Muscle layer of duodenum (tissue), 2 donors: ENCODE measurements around the gene GLIS1.

Experiments used
- H3K27ac ChIP-seq: one replicate; pipeline ENCODE4 v1.7.0; 2013; ENCODE audit warnings: mild to moderate bottlenecking, low read length
- H3K27me3 ChIP-seq: one replicate; pipeline ENCODE4 v1.7.0; 2013; ENCODE audit warnings: low read depth, mild to moderate bottlenecking, control low read depth, low read length
- H3K36me3 ChIP-seq, 2 donors: one replicate each; pipeline ENCODE4 v1.7.0; 2013; ENCODE audit warnings: low read length in 2 of 2, control low read depth in 1 of 2, mild to moderate bottlenecking in 1 of 2; ENCODE audit not compliant: insufficient read depth in 2 of 2, control insufficient read depth in 1 of 2
- H3K4me1 ChIP-seq, 2 donors: one replicate each; pipeline ENCODE4 v1.7.0; 2013; ENCODE audit warnings: low read length in 2 of 2, mild to moderate bottlenecking in 2 of 2, control low read depth in 1 of 2, moderate library complexity in 1 of 2; ENCODE audit not compliant: insufficient read depth in 2 of 2, control insufficient read depth in 1 of 2
- H3K4me3 ChIP-seq, 2 donors: one replicate each; pipeline ENCODE4 v1.7.0; 2013; ENCODE audit warnings: low read length in 2 of 2, low read depth in 1 of 2, mild to moderate bottlenecking in 1 of 2
- H3K9me3 ChIP-seq, 2 donors: one replicate each; pipeline ENCODE4 v1.7.0; 2013; ENCODE audit warnings: low read length in 2 of 2, control low read depth in 1 of 2, mild to moderate bottlenecking in 1 of 2; ENCODE audit not compliant: control insufficient read depth in 1 of 2
- donor health status: healthy.

GLIS1 gene

DNA sequence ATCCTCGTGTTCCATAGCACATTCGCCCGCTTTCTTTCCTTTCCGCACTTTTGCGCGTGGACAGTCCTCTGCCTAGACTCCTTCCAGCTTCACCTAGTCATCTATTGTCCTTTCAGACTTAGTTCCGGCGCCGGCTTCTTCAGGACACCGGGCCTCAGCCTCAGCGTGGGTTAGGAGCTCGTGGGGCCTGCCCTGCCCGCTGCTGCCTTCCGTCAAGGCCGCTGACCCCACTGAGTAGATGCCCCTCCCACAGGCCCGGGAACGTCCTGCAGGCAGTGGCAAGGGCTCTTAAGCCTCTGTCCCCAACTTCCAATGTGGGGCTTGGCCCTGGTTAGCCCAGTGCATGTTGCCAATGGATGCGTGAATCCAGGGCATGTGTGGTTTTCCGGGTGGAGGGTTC is 268.4 kb downstream of the GLIS1 start:
- peaks cover 0 to 3% of the 10 kb centered on the region in 2 donors for H3K4me1 ChIP-seq
- H3K27me3 ChIP-seq, result no peaks in the 10 kb centered on the region
- H3K4me3 ChIP-seq, result no peak overlapping the region
- H3K36me3 ChIP-seq, result no peaks in the 10 kb centered on the region
- no peak overlapping the region for H3K27ac ChIP-seq
- H3K9me3 ChIP-seq, result no peaks in the 10 kb centered on the region

DNA sequence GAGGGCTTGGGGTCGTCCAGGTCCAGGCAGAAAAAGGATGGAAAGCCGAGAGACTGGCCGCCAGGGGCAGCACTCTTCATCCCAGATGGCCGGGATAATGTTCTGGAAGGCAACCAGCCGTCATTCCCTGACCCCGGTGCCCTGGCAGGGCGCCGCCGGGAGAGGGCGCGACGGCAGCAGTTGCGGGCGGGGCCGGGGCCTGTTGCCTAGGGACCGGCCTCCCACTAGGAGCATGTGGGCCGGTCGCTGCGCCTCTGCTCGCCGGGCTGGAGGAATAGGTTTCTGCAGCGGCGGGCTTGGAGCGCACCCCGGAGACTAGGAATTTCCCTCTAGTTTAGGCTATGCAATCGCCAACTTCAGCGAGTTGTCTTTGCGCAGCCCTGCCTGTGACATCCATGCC is 268.8 kb downstream of the GLIS1 start:
- Histone ChIP-seq H3K4me1 (peaks cover 0 to 3% of the 10 kb centered on the region in 2 donors), H3K4me3 (no peak overlapping the region), H3K36me3 (no peaks in the 10 kb centered on the region), H3K27me3 (no peaks in the 10 kb centered on the region), H3K9me3 (no peaks in the 10 kb centered on the region), H3K27ac (no peak overlapping the region)

DNA sequence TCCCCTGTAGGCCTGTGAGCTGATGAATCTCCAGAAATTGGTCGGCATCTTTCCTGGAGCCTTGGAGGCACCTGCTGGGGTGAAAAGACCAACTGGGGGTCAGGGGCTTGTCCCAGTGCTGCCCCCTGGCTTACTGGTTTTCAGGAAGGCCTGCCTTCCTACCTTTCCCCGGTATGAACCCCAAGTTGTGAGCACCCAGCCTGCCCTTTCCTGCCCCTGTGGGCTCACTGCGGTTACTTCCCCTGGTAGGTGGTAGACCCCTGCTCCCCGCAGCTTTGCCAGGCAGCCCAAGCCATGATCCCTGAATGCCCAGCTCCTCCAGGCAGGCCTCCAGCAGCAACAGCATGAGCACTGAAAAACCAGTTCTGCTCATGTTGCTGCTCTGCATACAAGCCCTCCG is 269.6 kb downstream of the GLIS1 start:
- Histone ChIP-seq H3K9me3 (no peaks in the 10 kb centered on the region), H3K27ac (no peak overlapping the region)

DNA sequence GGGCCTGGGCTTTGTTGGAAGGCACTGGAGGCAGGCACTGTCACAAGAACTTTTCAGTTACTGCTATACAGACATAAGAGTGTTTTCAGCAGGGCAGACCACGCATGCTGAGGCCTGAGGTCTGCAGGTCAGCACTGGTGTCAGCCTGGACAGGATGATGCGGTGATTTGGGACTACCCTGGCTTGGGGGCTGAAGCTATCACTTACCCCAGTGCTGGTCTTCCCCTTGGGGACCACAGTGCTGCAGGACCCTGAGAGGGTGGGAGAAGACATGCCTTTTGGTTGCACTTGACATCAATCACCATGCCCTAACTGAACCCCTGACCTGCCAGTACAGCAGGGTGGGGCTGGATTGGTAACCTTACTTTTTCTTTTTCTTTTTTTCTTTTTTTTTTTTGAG is 270.6 kb downstream of the GLIS1 start:
- Histone ChIP-seq H3K9me3 (no peaks in the 10 kb centered on the region), H3K36me3 (no peaks in the 10 kb centered on the region), H3K4me3 (no peak overlapping the region), H3K27me3 (no peaks in the 10 kb centered on the region), H3K27ac (no peak overlapping the region), H3K4me1 (peaks cover 0 to 3% of the 10 kb centered on the region in 2 donors)

More for the DNA sequence above, 269.6 kb downstream of the GLIS1 start:
- no peak overlapping the region for H3K4me3 ChIP-seq
- no peaks in the 10 kb centered on the region for H3K27me3 ChIP-seq
- H3K36me3 ChIP-seq, result no peaks in the 10 kb centered on the region
- peaks cover 0 to 3% of the 10 kb centered on the region in 2 donors for H3K4me1 ChIP-seq

DNA sequence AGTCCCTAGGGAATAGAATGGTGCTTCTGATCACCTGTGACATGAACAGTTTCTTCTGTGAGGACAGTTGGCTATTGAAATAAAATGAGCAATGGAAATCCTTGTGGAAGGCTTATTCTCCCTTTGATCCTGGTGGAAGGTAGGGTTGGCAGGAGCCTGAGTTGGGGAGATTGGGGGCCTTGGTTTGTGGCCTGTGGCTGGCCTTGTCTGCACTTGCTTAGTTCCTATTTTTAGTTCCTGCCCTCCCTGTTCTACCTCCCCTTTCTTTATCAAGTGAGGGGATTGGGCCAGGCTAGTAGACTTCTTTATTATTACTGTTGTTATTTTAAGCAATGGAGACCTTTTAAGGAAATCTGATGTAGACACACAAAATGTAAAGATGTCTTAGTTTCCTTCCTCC is 271.6 kb downstream of the GLIS1 start:
- Histone ChIP-seq H3K4me3 (no peak overlapping the region), H3K9me3 (no peaks in the 10 kb centered on the region), H3K4me1 (peaks cover 0 to 3% of the 10 kb centered on the region in 2 donors), H3K27ac (no peak overlapping the region), H3K27me3 (no peaks in the 10 kb centered on the region), H3K36me3 (no peaks in the 10 kb centered on the region)

DNA sequence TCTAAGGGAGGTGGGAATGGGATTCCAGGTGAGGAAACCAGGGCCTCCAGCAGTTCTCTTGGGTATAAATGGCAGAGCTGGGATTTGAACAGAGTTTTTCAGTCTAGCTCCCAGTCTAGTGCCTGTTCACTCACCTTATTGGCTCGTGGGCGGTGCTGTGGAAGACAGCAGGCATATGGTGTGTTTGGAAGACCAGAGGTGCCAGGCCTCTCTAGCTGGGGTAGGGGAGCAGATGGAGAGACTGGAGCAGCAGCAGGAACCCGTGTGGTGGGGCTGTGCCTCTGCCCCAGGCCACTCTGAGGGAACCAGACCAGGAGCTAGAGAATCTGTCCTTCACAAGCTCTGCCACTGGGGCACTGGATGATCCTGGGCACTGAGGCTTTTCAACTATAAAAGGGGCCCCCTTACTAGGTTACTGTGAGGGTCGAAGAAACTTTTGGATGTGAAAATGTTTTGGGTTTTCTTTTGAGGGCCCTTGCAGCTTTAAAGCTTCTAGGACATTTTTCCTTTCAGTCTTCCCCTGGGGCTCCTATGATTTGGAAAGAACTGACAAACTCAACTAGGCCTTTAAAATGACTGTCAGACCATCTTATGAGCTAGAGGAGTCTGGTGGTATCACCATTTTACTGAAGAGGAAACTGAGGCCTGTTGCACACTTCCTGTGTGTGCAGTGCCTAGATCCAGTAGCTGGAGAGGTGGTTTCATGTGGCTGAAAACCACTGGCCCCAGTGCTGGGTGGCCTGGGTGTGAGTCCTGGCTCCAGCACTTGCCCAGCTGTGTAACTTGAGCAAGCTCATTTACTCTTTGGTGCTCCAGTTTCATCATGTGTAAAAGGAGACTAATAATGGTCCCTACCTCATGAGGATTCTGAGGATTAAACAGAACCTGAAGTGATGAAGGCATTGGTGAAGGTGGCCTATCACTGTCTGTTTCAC is 273.7 kb downstream of the GLIS1 start:
- H3K27me3 ChIP-seq, result no peaks in the 10 kb centered on the region
- no peaks in the 10 kb centered on the region for H3K4me1 ChIP-seq
- no peaks in the 10 kb centered on the region for H3K9me3 ChIP-seq
- H3K36me3 ChIP-seq, result no peaks in the 10 kb centered on the region
- no peak overlapping the region for H3K4me3 ChIP-seq
- H3K27ac ChIP-seq, result no peak overlapping the region

DNA sequence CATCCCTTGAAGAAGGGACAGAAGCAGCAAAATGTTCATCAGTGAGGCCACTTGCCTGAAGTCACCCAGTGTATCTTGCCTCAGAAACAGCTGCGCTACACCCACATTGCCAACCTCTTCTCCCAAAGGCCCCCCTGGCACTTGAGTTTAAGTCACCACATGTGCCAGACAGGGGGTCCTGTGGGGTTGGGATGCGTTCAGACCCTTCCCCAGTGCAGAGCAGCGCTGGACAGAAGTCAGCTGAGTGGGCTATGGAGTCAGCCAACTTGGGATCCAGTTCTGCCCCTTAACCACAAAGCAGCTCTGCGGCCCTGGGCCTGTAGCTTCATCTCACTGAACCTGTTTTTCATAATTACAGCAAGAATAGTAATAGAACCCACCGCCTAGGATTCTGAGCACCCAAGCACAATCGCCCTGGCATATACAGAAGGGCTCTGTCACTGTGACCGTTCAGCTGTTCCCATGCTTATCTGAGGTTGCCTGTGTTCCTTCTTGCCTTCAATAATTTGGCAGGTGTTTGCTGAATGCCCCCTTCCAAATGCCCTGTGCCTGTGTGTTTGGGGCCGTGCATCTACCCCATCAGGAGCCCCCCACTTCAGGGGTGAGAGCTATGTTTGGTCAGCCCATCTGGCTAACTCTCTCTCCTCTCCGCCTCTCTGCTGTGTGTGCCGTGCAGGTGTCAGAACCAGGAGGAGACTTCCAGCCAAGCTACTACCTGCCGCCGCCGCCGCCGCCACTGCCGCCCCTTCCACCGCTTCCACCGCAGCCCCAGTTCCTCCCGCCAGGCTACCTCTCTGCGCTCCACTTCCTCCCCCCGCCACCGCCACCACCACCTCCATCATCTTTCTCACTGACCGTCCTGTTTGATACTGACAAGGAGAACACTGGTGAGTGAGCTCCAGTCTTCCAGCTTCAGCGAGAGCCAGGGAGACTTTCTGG is 274.7 kb downstream of the GLIS1 start:
- H3K4me1 ChIP-seq, result no peaks in the 10 kb centered on the region
- H3K27ac ChIP-seq, result no peak overlapping the region
- H3K9me3 ChIP-seq, result no peaks in the 10 kb centered on the region
- no peak overlapping the region for H3K4me3 ChIP-seq
- no peaks in the 10 kb centered on the region for H3K36me3 ChIP-seq
- H3K27me3 ChIP-seq, result no peaks in the 10 kb centered on the region

DNA sequence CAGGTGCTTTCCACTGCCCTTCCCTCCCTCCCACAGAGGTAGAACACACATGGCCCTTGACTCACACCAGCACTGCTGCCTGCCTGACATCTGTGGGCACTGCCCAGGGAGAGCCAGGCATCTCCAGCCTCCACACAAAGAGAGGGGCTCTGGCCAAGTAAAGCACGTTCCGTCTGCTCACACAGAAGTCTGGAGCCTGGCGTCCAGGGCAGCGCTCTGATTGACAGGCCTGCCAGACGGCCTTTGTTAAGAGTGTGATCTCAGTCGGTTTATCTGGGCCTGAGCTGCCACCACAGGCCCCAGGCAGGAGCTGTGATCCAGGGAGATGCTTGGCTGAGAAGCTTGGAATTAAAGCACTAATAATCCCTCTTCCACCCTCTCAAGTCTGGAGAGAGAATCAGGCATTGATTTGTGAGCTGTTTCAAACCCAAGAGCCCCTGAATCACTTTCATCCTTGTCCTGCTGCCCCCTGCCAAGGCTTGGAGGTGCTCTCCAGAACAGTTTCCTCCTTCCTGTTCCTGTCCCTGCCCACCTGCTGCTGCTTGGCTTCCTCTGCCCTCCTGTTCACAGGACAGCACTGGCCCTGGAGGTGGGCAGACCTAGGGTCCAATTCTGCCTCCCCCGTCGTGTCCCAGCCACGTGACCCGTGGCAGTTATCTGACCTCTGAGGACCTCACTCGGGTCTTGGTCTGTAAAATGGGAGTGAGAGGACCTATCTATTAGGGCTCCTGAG is 276.0 kb downstream of the GLIS1 start:
- Histone ChIP-seq H3K4me1 (no peaks in the 10 kb centered on the region), H3K36me3 (no peaks in the 10 kb centered on the region), H3K9me3 (no peaks in the 10 kb centered on the region), H3K27me3 (no peaks in the 10 kb centered on the region), H3K4me3 (no peak overlapping the region), H3K27ac (no peak overlapping the region)

DNA sequence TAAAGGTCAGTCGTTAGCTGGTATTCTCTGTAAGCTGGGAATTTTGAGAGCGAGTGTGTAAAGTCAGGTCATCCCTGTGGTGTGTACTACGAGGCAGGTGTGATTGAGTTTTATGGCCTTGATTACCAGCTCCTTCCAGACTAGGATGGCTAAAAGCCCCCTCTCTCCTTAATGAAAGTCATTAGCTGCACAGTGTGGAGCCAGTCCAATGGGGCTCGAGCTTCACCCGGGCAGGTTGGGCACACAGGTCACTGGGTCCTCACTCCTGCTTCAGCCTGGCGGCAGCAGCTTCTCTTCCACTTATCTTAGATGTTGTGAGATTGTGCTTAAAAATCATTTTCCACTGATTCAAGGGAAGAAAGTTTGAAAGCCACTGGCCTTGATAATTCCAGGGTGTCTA is 276.8 kb downstream of the GLIS1 start:
- no peaks in the 10 kb centered on the region for H3K36me3 ChIP-seq
- no peaks in the 10 kb centered on the region for H3K9me3 ChIP-seq

DNA sequence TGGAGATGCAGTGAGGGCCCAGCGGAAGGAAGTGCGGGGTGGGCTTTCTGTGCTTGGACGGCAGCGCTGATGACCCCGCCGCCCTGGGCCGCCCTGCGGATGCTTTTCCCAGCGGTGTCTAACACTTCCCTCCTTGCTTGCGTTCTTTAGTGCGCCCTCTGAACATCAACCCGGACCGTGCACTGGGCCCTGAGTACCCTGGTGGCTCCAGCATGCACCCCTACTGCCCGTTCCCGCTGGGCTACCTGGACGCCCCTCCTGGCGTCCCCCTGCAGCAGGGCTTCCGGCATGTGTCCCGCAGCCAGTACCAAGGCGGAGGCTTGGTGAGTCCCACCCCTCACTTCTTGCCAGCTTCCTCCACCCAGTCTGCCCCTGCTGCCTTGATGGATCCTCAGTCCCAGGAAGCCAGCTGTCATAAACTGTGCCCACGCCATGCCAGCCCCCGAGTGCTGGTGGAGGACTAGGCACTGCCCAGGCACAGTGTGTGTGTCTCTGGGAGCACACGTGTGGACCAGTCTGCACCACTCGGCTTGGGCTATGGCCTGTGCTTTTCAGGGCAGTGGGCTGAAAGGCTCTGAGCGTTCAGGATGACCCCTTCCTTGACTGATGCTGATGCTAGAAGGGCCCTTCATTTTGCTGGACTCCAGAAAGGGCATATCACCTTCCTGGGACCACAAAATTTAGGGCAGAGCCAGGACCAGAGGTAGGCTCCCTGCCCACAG is 277.5 kb downstream of the GLIS1 start:
- H3K27ac ChIP-seq, result no peak overlapping the region
- H3K27me3 ChIP-seq, result no peaks in the 10 kb centered on the region
- no peaks in the 10 kb centered on the region for H3K4me1 ChIP-seq
- H3K4me3 ChIP-seq, result no peak overlapping the region
- H3K9me3 ChIP-seq, result no peaks in the 10 kb centered on the region
- H3K36me3 ChIP-seq, result no peaks in the 10 kb centered on the region

More for the DNA sequence above, 276.8 kb downstream of the GLIS1 start:
- H3K27me3 ChIP-seq, result no peaks in the 10 kb centered on the region
- no peak overlapping the region for H3K27ac ChIP-seq
- no peak overlapping the region for H3K4me3 ChIP-seq
- H3K4me1 ChIP-seq, result no peaks in the 10 kb centered on the region
